NCI-H2107 treated with DMSO at 0.1 percent for 48 hours (cell line): ENCODE data around the gene PCSK6.

Source experiments
- DNase-seq: peaks from one replicate; lab custom pipeline; 2025; ENCODE audit not compliant: unreplicated experiment; lab: John Stamatoyannopoulos, UW

The PCSK6 gene

GRCh38 chr15:101314336-101315125 lies 175.0 kb downstream of the PCSK6 start:
- DNase-seq = no peak

GRCh38 chr15:101313041-101313761 lies 176.3 kb downstream of the PCSK6 start:
- DNase-seq = no peak

GRCh38 chr15:101310508-101310907 lies 179.0 kb downstream of the PCSK6 start:
- DNase-seq = no peak

GRCh38 chr15:101310161-101310480 lies 179.4 kb downstream of the PCSK6 start:
- no peak for DNase-seq

GRCh38 chr15:101309436-101310160 lies 179.9 kb downstream of the PCSK6 start:
- DNase-seq = no peak

GRCh38 chr15:101308604-101309435 lies 180.7 kb downstream of the PCSK6 start:
- DNase-seq = peak; percentile 44

GRCh38 chr15:101307897-101308603 lies 181.5 kb downstream of the PCSK6 start:
- no peak for DNase-seq

GRCh38 chr15:101307048-101307896 lies 182.2 kb downstream of the PCSK6 start:
- DNase-seq = peak; percentile 34

GRCh38 chr15:101306341-101307047 lies 183.0 kb downstream of the PCSK6 start:
- DNase-seq = no peak

- DNase-seq = no peak
Observed at GRCh38 chr15:101305820-101306255, 183.7 kb downstream of the PCSK6 start.

GRCh38 chr15:101303408-101303807 lies 186.1 kb downstream of the PCSK6 start:
- DNase-seq = no peak

GRCh38 chr15:101296418-101297405 lies 192.8 kb downstream of the PCSK6 start:
- DNase-seq = no peak

GRCh38 chr15:101295607-101296161 lies 193.8 kb downstream of the PCSK6 start:
- DNase-seq = no peak

- DNase-seq = peak; percentile 39
Observed at GRCh38 chr15:101294731-101295606, 194.5 kb downstream of the PCSK6 start, which contains the start of gene SNRPA1. Gene SNRPA1, minus strand, starts transcription at chr15:101295248. Its CDS starts 70 bp downstream, at chr15:101295178.

GRCh38 chr15:101293122-101293521 lies 196.4 kb downstream of the PCSK6 start:
- peak; percentile 10 for DNase-seq

GRCh38 chr15:101288905-101289513 lies 200.5 kb downstream of the PCSK6 start:
- no peak for DNase-seq
